ENCODE measurements around the gene ALPK3.

ALPK3 gene, protein sequence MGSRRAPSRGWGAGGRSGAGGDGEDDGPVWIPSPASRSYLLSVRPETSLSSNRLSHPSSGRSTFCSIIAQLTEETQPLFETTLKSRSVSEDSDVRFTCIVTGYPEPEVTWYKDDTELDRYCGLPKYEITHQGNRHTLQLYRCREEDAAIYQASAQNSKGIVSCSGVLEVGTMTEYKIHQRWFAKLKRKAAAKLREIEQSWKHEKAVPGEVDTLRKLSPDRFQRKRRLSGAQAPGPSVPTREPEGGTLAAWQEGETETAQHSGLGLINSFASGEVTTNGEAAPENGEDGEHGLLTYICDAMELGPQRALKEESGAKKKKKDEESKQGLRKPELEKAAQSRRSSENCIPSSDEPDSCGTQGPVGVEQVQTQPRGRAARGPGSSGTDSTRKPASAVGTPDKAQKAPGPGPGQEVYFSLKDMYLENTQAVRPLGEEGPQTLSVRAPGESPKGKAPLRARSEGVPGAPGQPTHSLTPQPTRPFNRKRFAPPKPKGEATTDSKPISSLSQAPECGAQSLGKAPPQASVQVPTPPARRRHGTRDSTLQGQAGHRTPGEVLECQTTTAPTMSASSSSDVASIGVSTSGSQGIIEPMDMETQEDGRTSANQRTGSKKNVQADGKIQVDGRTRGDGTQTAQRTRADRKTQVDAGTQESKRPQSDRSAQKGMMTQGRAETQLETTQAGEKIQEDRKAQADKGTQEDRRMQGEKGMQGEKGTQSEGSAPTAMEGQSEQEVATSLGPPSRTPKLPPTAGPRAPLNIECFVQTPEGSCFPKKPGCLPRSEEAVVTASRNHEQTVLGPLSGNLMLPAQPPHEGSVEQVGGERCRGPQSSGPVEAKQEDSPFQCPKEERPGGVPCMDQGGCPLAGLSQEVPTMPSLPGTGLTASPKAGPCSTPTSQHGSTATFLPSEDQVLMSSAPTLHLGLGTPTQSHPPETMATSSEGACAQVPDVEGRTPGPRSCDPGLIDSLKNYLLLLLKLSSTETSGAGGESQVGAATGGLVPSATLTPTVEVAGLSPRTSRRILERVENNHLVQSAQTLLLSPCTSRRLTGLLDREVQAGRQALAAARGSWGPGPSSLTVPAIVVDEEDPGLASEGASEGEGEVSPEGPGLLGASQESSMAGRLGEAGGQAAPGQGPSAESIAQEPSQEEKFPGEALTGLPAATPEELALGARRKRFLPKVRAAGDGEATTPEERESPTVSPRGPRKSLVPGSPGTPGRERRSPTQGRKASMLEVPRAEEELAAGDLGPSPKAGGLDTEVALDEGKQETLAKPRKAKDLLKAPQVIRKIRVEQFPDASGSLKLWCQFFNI (N-terminal part only)

DNA sequence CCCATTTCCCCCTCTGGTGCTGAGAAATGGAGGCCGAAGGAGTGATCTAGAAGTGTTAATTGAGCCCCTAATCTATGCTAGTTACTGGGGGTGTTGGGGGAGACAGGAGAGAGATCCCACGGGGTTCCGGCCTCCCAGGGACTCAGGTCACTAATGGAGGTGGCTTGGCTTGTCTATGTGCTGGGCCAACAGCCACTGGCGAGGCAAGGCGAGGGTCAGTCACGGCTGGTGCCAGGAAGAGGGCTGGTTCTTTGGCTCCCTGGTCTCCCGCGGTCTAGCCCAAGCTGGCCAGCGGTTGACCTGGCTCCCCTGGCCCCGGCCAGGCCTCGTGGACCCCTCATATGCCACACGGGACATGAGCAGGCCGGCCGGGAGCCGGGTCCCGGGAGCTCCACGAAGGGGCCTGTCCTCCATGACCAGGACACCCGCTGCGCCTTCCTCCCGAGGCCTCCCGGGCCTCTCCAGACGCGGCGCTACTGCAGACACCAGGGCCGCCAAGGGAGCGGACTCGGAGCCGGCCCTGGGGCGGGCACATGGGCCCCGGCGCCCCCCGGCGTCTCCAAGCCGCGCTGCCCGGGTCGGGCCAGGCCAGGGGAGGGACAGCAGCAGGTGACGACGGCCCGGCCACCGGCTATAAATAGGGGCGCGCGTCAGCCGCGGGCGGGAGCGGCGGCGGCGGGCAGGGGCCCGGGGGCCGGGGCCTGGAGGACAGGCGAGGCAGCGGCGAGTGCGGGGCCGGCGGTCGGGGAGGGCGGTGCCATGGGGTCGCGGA is at the start of gene ALPK3:
ALPK3 (plus strand) TSS at position 663 of the 772 bp plus-strand sequence; CDS start at position 760, 97 bp downstream.
- DNase-seq (ENCODE audit: insufficient read length, low spot score) (no peak), FAIRE-seq (no peak)

DNA sequence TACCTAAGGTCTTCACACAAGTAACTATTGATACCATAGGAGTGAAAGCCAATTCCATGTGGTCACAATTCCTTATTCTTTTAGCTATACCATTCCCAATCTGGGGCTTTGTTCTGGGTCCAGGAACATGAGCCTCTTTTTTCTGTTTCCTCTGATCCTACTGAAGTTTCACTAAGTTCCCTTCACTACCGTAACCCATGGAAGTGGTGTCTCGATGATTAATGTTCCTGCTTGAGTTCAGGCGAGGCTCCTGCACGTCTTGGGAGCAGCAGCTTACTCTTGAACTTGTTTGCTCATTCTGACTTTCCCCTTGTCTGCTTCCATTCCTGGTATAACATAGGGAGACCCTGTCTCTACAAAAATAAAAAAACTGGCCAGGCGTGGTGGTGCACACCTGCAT is 45.1 kb upstream of the ALPK3 start:
- DNase-seq (ENCODE audit: insufficient read length, low spot score) (no peak), FAIRE-seq (no peak)

DNA sequence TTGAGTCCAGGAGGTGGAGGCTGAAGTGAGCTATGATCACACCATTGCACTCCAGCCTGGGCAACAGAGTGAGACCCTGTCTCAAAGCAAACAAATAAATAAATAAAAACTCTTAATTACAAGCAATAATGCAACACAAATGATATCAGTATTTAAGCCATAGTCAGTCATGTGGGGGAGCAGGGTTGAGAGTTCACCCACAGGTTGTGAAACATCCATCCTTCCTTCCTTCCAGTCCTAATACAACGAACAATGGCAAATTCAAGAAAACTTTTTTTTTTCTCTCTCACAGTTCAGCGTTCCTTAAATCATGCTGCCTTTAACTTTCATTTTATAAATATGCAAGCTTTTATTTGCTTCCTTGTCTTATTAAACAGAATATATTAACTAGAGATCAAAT is 44.7 kb upstream of the ALPK3 start:
- FAIRE-seq = no peak
- no peak for DNase-seq (ENCODE audit: insufficient read length, low spot score)

DNA sequence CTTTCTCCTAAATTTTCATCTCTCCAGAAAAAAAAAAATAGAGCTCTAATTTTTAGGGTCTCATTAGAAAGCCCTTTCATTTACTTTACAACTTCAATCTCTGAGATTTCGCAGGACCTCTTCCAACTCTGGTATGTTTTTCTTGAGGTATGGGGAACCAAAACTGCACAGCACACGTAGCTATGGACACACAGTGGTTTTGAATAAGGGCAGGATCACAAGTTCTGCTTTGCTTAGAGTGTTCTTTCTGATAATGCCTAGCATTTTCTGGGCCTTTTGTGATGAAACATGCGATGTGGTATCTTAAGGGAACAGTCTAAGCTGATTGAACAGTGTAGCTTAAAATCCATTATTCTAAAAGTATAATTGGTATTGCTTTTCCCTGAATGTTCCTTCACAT is 43.4 kb upstream of the ALPK3 start:
- FAIRE-seq = no peak
- no peak for DNase-seq (ENCODE audit: insufficient read length, low spot score)

DNA sequence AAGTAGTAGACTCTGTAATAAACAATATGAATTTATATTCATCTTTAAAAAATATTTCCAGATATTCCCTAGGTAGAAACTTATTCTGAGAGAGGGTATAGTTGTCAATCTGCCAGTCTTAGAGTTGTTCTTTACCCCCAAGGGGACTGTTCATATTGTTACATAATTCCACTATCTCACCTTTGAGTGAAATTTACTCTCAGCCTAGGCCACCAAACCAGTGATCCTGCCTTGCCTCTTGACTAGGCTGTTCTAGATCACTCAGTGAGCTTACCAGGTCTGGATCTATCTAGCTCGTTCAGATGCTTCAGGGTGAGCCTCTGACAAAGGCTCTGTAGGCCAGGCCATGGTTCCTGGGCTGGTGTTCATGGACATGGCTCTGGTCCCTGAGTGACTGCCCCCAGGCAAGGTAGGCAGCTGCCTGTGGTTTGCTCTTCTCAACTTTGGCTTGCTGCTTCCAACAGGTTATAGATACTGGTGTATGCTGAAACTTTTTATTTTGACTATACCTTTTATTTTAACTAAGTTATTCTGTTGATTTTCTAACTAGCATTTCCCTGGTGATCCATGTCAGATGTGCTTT is 41.2 kb upstream of the ALPK3 start:
- FAIRE-seq = no peak
- no peak for DNase-seq (ENCODE audit: insufficient read length, low spot score)

DNA sequence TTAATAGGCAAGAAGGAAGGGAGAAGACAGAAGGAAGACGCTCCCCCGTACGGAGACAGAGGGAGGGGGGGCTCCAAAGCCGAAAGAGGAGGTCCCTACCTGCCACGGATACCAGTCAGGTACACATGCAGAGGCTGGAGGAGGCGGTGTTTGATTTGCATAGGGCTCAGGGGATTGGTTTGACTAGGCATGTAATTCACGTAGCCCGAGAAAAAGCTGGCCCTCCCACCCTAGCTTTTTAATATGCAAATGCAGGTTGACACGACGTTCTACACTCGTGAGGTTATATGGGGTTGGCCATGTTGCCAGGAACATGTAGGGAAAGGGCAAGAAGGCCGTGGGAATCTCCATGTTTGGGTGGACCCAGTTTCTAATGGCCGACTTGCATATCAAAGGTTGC is 39.0 kb upstream of the ALPK3 start:
- DNase-seq (ENCODE audit: insufficient read length, low spot score) = no peak
- FAIRE-seq = no peak

DNA sequence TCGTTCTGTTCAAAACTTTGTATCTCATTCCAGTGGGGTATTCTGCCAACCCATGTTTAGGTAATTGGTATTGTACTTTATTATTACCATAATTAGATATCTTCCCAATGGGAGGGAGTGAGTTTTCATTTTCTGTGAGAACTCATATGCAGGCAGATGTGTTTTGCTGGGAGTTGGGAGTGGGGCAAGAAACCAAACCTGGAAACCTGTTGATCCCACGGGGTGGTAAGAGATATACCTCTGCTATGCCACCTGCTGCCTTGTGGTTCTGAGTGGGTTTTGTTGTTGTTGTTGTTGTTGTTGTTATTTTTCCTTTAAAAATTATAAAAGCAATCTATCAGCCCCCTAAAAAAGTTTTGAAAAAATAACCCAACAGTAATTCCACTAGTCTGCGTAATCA is 36.7 kb upstream of the ALPK3 start:
- no peak for FAIRE-seq
- no peak for DNase-seq (ENCODE audit: insufficient read length, low spot score)

DNA sequence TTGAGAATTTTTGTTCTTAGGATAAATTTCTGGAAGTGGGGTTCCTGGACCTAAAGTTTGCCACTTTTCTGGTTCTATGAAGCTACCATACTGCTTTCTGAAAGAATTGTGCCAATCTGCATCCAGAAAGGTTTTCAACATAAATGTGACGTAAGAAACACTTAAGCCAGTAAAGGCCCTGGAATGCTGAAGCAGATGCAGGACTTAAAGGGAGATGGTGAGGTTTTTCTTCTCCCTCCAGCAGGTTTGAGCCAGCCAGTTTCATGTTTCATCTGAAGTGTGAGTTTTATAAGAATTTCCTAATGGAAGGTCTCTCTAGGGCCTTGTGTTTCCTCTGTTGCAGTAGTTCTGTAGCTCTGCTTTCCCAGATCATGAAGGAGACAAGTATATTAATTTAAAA is 35.7 kb upstream of the ALPK3 start:
- FAIRE-seq (no peak), DNase-seq (ENCODE audit: insufficient read length, low spot score) (no peak)

DNA sequence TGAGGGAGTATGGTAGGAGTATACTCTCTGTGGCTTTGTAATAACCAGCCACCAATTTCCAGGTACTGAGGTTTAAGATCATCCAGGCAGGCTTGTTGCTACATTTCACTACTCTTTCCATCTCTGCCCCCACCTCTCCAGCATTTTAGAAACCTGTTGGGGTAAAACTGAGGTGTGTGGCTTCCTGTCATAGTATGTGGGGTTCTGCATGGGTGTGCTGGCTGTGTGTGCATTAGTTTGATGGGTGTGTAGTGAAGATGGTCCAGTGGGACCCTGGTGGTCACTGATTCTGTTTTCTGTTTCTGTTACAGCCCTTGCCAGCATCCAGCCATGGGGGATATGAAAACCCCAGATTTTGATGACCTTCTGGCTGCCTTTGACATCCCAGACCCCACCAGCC is 34.8 kb upstream of the ALPK3 start:
- FAIRE-seq (no peak), DNase-seq (ENCODE audit: insufficient read length, low spot score) (no peak)

DNA sequence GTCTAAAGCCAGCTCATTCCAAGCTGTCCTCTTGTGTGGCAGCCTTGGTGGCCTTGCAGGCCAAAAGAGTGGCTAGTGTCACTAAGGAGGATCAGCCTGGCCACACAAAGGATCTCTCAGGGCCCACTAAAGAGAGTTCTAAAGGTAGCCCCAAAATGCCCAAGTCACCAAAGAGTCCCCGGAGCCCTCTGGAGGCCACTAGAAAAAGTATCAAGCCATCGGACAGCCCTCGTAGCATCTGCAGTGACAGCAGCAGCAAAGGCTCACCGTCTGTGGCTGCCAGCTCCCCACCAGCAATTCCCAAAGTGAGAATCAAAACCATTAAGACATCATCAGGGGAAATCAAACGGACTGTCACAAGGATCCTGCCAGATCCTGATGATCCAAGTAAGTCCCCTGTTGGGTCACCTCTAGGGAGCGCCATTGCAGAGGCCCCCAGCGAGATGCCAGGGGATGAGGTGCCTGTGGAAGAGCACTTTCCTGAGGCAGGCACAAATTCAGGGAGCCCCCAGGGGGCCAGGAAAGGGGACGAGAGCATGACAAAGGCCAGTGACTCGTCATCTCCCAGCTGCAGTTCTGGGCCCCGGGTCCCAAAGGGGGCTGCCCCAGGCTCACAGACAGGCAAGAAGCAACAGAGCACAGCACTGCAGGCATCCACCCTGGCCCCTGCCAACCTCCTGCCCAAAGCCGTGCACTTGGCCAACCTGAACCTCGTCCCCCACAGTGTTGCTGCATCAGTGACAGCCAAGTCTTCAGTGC is 33.5 kb upstream of the ALPK3 start:
- FAIRE-seq (no peak), DNase-seq (ENCODE audit: insufficient read length, low spot score) (no peak)

DNA sequence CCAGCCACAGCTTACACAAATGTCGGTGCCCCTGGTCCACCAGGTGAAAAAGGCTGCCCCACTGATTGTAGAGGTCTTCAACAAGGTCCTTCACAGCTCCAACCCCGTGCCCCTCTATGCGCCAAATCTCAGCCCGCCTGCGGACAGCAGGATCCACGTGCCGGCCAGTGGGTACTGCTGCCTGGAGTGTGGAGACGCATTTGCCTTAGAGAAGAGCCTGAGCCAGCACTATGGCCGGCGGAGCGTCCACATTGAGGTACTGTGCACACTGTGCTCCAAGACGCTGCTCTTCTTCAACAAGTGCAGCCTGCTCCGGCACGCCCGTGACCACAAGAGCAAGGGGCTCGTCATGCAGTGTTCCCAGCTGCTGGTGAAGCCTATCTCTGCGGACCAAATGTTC is 32.9 kb upstream of the ALPK3 start:
- DNase-seq (ENCODE audit: insufficient read length, low spot score) (no peak), FAIRE-seq (no peak)

DNA sequence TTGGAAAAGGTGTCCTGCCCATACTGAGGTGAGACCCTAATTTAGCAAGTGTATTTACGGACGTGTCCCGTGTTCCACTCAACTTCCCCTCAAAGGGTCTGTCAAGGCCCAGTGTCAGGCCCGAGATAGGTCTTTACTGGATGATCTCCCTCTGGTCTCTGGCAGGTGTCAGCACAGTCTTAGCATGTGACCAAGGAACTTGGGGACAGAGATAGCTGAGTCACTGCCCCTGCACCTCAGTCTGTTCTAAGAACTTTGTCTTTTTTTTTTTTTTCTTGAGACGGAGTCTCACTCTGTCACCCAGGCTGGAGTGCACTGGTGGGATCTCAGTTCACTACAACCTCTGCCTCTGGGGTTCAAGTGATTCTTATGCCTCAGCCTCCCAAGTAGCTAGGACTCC is 32.1 kb upstream of the ALPK3 start:
- FAIRE-seq = no peak
- no peak for DNase-seq (ENCODE audit: insufficient read length, low spot score)

DNA sequence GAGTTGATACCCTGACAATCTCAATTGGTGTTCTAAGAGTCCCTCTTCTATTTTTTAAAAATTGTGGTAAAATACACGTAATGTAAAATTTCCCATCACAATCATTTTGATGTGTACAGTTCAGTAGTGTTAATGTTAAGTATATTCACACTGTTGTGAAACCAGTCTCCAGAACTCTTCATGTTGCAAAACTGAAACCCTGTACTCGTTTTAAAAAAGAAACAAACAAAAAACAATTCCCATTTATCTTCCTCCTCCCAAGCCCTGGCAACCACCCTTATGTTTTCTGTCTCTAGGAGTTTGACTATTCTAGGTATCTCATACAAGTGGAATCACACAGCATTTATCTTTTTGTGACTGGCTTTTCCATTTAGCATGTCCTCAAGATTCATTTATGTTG is 28.7 kb upstream of the ALPK3 start:
- FAIRE-seq (no peak), DNase-seq (ENCODE audit: insufficient read length, low spot score) (no peak)

DNA sequence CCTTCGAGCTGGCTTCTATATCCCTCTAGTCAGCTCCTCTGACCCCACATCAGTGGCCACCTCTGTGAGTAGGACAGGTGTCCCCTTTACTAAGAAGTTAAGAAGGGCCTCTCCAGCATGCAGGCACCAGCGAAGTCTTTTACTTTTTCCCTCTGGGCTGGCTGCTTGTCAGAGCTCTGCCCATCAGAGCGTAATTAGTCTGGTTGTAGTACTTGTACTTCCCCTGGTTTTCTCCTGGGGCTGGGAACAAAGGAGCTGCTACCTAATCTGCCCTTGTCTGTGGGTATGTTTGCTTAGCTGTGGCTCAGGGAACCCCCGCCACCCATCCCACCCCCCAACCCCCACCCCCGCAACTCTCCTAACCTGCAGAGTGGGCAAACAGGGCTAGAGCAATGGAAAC is 27.4 kb upstream of the ALPK3 start:
- no peak for DNase-seq (ENCODE audit: insufficient read length, low spot score)
- no peak for FAIRE-seq

DNA sequence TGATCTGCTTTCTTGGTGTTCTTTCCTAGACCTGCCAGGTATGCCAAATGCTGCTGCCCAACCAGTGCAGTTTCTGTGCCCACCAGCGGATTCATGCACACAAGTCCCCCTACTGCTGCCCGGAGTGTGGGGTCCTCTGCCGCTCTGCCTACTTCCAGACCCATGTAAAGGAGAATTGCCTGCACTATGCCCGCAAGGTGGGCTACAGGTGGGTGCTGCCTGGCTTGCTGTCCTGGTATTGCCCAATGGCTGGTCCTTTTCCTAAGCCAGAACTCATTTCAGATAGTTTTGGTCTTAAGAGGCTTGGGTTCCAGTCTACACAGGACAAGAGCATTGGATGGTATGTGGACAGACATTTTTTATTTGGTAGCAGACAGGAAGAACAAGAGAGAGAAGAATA is 26.5 kb upstream of the ALPK3 start:
- no peak for FAIRE-seq

DNA sequence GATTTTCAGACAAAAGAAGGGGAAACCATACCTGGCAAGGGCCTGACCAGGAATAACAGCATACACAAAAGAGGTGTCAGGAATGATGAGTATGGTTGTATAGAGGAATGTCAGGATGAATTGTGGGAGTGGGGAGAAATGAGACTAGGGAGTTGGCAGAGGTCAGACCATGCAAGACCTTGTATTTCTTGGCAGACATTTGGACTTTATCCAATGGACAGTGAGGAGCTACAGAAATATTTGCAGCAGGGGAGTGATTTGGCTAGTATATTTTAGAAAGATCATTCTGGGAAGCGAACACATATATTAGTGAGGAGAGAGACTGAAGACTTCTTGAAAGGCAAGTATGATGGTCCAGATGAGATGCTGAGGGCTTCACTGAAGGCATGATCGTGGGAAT is 25.4 kb upstream of the ALPK3 start:
- FAIRE-seq = no peak

More for the DNA sequence above, 26.5 kb upstream of the ALPK3 start:
- no peak for DNase-seq (ENCODE audit: insufficient read length, low spot score)

DNA sequence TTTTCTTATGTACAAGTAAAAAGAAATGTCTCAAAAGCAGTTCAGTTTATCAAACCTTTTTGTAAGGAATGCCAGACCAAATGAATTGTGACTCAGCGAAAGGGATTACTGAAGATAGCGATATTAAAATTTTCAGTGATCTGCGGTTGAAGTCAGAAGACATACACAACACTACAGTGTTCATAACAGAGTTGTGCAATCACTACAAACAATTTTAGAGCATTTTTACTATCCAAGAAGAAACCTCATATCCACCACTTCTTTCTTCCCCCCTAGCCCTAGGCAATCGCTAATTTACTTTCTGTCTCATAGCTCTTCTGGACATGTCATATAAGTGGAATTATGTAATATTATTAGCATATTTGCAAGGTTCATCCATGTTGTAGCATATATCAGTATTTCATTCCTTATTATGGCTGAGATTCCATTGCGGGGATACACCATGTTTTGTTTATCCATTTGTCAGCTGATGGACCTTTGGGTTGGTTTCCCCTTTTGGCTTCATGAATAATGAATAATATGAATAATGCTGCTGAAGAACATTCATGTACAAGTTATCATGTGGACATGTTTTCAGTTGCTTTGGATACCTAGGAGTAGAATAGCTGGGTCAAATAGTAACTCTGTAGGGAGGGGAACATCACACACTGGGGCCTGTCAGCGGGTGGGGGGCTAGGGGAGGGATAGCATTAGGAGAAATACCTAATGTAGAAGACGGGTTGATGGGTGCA is 23.6 kb upstream of the ALPK3 start:
- FAIRE-seq (no peak), DNase-seq (ENCODE audit: insufficient read length, low spot score) (no peak)

More for the DNA sequence above, 25.4 kb upstream of the ALPK3 start:
- no peak for DNase-seq (ENCODE audit: insufficient read length, low spot score)

DNA sequence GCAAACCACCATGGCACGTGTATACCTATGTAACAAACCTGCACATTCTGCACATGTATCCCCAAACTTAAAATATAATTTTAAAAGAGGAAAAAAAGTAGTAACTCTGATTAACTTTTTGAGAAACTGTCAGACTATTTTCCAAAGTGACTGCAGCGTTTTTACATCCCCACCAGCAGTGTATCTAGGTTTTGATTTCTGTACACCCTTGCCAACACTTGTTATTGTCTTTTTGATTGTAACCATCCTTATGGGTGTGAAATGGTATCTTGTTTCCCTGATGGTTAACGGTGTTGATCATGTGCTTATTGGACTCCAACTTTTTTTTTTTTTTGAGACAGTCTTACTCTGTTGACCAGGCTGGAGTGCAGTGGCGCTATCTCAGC is 23.0 kb upstream of the ALPK3 start:
- FAIRE-seq = no peak
- no peak for DNase-seq (ENCODE audit: insufficient read length, low spot score)

DNA sequence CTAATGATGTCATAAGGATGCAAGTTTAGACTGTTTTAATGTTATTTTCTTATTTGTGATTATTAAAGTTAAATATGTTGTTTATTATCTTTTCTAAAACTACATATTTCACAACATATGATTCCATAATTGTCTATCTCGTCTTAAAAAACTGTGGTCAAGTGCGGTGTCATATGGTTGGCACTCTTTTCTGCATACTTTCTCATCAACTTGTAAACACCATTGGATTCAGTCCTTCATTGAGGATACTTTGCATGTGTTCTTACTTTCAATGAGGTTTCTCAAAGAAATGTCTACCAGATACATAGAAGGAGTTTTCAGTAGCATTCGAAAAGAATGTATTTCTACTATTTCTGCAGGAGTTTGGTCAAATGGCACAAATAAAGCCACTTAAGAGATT is 22.0 kb upstream of the ALPK3 start:
- DNase-seq (ENCODE audit: insufficient read length, low spot score) (no peak), FAIRE-seq (no peak)
